ENCODE results near the gene PCDHB7.
"Not testable (repeated sequence)": the region's sequence is repeated elsewhere in the genome, so short reads cannot be mapped to it uniquely, and the experiment has no call there.

Gene PCDHB7

DNA sequence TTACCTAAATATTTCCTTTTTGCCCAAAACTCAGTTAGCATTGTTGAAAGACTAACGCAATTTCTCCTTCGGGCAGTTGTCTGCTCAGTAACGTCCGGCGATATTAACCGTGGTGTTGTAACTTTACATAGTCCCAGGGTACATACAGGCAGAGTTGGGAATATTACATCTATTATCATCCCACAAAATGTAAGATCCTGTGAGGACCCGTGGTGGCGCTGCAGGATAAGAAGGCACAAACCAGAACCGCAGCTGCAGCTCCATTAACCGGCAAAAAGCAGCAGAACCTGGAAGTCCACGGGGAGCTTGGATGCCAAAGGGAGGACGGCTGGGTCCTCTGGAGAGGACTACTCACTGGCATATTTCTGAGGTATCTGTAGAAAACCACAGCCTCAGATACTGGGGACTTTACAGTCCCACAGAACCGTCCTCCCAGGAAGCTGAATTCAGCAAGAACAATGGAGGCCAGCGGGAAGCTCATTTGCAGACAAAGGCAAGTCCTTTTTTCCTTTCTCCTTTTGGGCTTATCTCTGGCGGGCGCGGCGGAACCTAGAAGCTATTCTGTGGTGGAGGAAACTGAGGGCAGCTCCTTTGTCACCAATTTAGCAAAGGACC, 5.2 kb downstream of the PCDHB7 start, which contains the start of gene PCDHB8:
PCDHB8 (plus strand) TSS at position 214 of the 615 bp plus-strand sequence; CDS start at position 459, 245 bp downstream.
- peak in 5 of 42 donors; percentile 14 to 40 (median 24) for DNase-seq
- intact Hi-C loops (cut with DNase I): not testable (repeated sequence)

DNA sequence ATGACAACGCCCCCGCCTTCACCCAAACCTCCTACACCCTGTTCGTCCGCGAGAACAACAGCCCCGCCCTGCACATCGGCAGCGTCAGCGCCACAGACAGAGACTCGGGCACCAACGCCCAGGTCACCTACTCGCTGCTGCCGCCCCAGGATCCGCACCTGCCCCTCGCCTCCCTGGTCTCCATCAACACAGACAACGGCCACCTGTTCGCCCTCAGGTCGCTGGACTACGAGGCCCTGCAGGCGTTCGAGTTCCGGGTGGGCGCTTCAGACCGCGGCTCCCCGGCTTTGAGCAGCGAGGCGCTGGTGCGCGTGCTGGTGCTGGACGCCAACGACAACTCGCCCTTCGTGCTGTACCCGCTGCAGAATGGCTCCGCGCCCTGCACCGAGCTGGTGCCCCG, 6.9 kb downstream of the PCDHB7 start:
- intact Hi-C loops (cut with DNase I); DNase-seq: not testable (repeated sequence)

DNA sequence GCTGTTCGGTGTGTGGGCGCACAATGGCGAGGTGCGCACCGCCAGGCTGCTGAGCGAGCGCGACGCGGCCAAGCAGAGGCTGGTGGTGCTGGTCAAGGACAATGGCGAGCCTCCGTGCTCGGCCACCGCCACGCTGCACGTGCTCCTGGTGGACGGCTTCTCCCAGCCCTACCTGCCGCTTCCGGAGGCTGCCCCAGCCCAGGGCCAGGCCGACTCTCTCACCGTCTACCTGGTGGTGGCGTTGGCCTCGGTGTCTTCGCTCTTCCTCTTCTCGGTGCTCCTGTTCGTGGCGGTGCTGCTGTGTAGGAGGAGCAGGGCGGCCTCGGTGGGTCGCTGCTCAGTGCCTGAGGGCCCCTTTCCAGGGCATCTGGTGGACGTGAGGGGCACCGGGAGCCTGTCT, 7.4 kb downstream of the PCDHB7 start:
- not testable (repeated sequence) for DNase-seq
- intact Hi-C loops (cut with DNase I): loop anchor here (10.0 kb wide), 1 partner anchor 385 kb away; no protein-coding TSS in a partner anchor

DNA sequence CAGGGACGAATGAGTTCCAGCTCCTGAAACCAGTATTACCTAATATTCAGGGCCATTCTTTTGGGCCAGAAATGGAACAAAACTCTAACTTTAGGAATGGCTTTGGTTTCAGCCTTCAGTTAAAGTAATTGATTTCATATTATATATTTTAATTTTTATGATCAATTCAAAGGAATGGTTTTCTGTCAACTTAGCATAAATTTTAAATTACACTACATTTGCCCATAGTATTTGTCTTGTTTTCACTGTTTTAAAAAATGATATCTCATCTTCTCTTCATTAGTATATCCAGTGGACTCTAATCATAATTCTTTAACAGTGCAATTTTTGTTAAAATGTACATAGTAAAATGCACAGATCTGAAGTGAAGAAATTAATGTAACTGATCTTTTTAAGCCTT, 7.9 kb downstream of the PCDHB7 start:
- DNase-seq: no peak
- intact Hi-C loops (cut with DNase I): loop anchor here (10.0 kb wide), 1 partner anchor 384 kb away; no protein-coding TSS in a partner anchor

DNA sequence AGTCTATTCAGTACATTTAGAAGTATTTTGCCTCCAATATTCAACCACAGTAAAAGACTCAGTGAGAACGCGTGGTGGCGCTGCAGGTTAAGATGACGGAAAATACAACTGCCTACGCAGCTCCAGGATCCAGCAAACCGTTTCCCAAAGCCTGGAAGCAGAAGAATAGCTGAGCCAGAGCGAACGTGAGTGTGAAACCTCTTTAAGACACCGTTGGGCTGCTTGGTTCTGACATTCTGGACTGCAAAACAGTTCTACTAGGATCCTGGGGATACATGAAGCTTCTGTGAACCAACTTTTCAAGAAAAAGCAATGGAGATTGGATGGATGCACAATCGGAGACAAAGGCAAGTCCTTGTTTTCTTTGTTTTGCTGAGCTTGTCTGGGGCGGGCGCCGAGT, 9.8 kb downstream of the PCDHB7 start, which contains the start of gene PCDHB16:
PCDHB16 (plus strand) TSS at position 140 of the 400 bp plus-strand sequence; CDS start at position 313, 173 bp downstream.
- peak in 36 of 42 donors; percentile 8 to 77 (median 58) for DNase-seq
- intact Hi-C loops (cut with DNase I): loop anchor here (10.0 kb wide), 1 partner anchor 383 kb away; no protein-coding TSS in a partner anchor

DNA sequence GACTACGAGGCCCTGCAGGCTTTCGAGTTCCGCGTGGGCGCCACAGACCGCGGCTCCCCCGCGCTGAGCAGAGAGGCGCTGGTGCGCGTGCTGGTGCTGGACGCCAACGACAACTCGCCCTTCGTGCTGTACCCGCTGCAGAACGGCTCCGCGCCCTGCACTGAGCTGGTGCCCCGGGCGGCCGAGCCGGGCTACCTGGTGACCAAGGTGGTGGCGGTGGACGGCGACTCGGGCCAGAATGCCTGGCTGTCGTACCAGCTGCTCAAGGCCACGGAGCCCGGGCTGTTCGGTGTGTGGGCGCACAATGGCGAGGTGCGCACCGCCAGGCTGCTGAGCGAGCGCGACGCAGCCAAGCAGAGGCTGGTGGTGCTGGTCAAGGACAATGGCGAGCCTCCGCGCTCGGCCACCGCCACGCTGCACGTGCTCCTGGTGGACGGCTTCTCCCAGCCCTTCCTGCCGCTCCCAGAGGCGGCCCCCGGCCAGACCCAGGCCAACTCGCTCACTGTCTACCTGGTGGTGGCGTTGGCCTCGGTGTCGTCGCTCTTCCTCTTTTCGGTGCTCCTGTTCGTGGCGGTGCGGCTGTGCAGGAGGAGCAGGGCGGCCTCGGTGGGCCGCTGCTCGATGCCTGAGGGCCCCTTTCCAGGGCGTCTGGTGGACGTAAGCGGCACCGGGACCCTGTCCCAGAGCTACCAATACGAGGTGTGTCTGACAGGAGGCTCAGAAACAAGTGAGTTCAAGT, 11.8 kb downstream of the PCDHB7 start:
- not testable (repeated sequence) for DNase-seq
- intact Hi-C loops (cut with DNase I): loop anchor here (10.0 kb wide), 1 partner anchor 381 kb away; no protein-coding TSS in a partner anchor

DNA sequence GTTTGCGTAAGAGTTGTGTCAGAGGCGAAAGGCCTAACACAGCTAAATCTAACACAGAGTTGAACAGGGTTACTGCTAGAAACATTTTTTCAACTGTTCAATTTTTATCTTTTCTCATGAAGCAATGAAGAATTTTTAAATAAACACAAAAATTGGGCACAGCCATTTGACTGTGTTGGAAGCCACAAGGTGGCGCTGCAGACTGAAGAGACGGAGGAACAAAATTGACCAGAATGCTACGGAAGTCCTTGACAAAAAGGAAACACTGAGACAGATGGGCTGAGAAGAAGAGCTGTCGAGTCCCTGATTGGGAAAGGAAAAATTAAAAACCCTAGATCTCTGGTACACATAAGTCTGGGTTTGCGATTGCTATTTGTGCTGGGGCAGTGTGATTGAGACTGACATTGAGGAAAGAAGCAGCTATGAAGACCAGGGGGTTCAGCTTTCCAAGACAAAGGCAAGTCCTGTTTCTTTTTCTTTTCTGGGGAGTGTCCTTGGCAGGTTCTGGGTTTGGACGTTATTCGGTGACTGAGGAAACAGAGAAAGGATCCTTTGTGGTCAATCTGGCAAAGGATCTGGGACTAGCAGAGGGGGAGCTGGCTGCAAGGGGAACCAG, 14.6 kb downstream of the PCDHB7 start, which contains the start of gene PCDHB9:
PCDHB9 (plus strand) TSS at position 265 of the 616 bp plus-strand sequence; CDS start at position 423, 158 bp downstream.
- DNase-seq: peak in 23 of 42 donors; percentile 9 to 74 (median 39)
- intact Hi-C loops (cut with DNase I): loop anchor here (10.0 kb wide), 1 partner anchor 378 kb away; no protein-coding TSS in a partner anchor

DNA sequence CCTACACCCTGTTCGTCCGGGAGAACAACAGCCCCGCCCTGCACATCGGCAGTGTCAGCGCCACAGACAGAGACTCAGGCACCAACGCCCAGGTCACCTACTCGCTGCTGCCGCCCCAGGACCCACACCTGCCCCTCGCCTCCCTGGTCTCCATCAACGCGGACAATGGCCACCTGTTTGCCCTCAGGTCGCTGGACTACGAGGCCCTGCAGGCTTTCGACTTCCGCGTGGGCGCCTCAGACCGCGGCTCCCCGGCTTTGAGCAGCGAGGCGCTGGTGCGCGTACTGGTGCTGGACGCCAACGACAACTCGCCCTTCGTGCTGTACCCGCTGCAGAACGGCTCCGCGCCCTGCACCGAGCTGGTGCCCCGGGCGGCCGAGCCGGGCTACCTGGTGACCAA, 16.2 kb downstream of the PCDHB7 start:
- intact Hi-C loops (cut with DNase I): loop anchor here (10.0 kb wide), 1 partner anchor 376 kb away; no protein-coding TSS in a partner anchor

DNA sequence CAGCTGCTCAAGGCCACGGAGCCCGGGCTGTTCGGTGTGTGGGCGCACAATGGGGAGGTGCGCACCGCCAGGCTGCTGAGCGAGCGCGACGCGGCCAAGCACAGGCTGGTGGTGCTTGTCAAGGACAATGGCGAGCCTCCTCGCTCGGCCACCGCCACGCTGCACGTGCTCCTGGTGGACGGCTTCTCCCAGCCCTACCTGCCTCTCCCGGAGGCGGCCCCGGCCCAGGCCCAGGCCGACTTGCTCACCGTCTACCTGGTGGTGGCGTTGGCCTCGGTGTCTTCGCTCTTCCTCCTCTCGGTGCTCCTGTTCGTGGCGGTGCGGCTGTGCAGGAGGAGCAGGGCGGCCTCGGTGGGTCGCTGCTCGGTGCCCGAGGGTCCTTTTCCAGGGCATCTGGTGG, 16.7 kb downstream of the PCDHB7 start:
- intact Hi-C loops (cut with DNase I): loop anchor here (10.0 kb wide), 1 partner anchor 376 kb away; no protein-coding TSS in a partner anchor
- DNase-seq: not testable (repeated sequence)

More for the DNA sequence above, 16.2 kb downstream of the PCDHB7 start:
- DNase-seq: not testable (repeated sequence)

DNA sequence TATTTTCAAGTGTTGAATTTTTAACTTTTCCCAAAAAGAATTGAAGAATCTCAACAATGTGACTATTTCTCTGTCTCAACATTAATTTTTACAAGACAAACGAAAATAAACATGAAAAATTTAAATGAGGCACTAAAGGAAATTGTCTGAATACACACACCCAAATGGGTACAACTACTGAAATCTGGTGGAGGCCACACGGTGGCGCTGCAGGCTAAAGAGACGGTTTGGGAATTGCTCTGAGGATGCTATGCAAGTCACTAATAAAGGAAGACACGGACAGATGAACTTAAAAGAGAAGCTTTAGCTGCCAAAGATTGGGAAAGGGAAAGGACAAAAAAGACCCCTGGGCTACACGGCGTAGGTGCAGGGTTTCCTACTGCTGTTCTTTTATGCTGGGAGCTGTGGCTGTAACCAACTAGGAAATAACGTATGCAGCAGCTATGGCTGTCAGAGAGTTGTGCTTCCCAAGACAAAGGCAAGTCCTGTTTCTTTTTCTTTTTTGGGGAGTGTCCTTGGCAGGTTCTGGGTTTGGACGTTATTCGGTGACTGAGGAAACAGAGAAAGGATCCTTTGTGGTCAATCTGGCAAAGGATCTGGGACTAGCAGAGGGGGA, 19.8 kb downstream of the PCDHB7 start, which contains the start of gene PCDHB10:
PCDHB10 (plus strand) TSS at position 244 of the 616 bp plus-strand sequence; CDS start at position 444, 200 bp downstream.
- intact Hi-C loops (cut with DNase I): no loop called here
- peak in 39 of 42 donors; percentile 23 to 84 (median 56) for DNase-seq

DNA sequence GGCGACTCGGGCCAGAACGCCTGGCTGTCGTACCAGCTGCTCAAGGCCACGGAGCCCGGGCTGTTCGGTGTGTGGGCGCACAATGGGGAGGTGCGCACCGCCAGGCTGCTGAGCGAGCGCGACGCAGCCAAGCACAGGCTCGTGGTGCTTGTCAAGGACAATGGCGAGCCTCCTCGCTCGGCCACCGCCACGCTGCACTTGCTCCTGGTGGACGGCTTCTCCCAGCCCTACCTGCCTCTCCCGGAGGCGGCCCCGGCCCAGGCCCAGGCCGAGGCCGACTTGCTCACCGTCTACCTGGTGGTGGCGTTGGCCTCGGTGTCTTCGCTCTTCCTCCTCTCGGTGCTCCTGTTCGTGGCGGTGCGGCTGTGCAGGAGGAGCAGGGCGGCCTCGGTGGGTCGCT, 21.9 kb downstream of the PCDHB7 start:
- intact Hi-C loops (cut with DNase I); DNase-seq: not testable (repeated sequence)

DNA sequence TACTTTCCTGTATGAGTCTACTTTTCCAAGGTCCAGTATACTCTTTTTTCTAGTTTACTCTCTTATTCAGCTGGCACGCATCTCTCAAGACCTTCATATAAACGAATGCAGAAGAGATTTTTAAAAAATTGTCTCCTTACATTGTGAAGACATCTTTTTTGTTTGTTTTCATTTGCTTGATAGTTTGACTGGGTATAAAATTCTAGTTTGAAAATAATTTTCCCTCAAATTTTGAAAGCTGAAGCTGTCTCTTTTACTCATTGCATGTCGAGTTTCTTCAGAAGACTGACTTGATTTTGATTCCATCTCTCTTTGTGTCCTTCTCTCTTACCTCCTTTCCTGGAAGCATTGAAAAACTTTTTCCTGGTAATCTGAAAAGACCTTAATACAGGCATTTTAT, 23.9 kb downstream of the PCDHB7 start:
- intact Hi-C loops (cut with DNase I): no loop called here
- DNase-seq: no peak

DNA sequence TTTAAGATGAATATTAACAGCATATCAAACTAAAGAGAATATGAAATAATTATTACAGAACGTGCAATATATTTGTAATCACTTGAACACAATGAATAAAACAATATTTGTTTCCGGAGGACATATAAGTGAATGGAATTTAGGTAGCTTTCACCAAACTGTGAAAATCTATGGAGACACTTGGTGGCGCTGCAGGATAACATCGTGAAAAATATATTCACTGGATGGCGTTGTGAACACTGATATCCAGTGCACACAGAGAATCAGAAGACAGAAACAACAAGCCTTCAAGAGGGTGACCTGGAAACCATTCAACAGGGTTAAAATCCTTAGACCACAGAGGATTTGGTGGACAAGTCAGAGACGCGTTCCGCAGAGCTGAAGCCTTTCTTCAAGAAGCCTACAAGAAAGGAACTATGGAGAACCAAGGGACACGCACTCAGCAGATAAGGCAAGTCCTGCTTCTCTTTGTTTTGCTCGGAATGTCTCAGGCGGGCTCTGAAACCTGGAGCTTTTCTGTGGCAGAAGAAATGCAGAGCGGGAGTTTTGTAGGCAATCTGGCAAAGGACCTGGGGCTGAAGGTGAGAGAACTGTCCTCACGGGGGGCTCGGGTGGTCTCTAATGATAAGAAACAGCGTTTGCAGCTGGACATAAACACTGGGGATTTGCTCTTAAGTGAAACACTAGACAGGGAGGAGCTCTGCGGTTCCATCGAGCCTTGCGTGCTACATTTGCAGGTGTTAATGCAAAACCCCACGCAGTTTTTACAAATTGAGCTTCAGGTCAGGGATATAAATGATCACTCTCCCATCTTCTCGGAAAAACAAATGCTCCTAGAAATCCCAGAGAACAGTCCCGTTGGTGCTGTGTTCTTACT, 27.2 kb downstream of the PCDHB7 start, which contains the start of gene PCDHB11:
PCDHB11 (plus strand) TSS at position 269 of the 877 bp plus-strand sequence; CDS start at position 417, 148 bp downstream.
- DNase-seq: peak in 1 of 42 donors; percentile 13
- intact Hi-C loops (cut with DNase I): no loop called here

DNA sequence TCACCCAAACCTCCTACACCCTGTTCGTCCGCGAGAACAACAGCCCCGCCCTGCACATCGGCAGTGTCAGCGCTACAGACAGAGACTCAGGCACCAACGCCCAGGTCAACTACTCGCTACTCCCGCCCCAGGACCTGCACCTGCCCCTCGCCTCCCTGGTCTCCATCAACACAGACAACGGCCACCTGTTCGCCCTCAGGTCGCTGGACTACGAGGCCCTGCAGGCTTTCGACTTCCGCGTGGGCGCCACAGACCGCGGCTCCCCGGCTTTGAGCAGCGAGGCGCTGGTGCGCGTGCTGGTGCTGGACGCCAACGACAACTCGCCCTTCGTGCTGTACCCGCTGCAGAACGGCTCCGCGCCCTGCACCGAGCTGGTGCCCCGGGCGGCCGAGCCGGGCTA, 28.7 kb downstream of the PCDHB7 start:
- DNase-seq; intact Hi-C loops (cut with DNase I): not testable (repeated sequence)

DNA sequence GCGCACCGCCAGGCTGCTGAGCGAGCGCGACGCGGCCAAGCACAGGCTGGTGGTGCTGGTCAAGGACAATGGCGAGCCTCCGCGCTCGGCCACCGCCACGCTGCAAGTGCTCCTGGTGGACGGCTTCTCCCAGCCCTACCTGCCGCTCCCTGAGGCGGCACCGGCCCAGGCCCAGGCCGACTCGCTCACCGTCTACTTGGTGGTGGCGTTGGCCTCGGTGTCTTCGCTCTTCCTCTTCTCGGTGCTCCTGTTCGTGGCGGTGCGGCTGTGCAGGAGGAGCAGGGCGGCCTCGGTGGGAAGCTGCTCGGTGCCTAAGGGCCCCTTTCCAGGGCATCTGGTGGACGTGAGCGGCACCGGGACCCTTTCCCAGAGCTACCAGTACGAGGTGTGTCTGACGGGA, 29.2 kb downstream of the PCDHB7 start:
- intact Hi-C loops (cut with DNase I); DNase-seq: not testable (repeated sequence)

DNA sequence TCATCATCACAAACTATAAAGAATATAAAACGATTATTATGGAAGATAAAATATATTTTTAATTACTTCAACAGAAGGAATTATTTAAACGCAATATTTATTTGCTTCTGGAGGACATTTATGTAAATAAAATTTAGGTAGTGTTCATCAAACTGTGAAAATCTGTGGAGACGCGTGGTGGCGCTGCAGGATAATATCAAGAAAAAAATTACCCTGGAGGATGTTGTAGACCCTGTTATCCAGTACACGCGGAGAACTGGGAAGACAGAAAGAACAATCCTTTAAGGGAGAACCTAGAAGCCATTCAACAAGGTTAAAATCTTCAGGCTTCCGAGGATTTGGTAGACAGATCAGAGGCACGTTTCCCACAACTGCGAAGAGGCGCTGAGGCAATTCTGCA, 36.0 kb downstream of the PCDHB7 start, which contains the start of gene PCDHB12:
PCDHB12 (plus strand) TSS at position 242 of the 400 bp plus-strand sequence. CDS start 189 bp downstream, outside the sequence.
- intact Hi-C loops (cut with DNase I): no loop called here
- peak in 25 of 42 donors; percentile 7 to 62 (median 33) for DNase-seq

DNA sequence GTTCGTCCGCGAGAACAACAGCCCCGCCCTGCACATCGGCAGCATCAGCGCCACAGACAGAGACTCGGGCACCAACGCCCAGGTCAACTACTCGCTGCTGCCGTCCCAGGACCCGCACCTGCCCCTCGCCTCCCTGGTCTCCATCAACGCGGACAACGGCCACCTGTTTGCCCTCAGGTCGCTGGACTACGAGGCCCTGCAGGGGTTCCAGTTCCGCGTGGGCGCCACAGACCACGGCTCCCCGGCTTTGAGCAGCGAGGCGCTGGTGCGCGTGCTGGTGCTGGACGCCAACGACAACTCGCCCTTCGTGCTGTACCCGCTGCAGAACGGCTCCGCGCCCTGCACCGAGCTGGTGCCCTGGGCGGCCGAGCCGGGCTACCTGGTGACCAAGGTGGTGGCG, 37.8 kb downstream of the PCDHB7 start:
- intact Hi-C loops (cut with DNase I); DNase-seq: not testable (repeated sequence)
